Transverse colon (tissue), 4 donors: ENCODE results near the gene OPN1MW3. TPM values are rescaled to one million over a fixed set of nuclear protein-coding genes. Genes with fewer than 3 reads are reported as not detected.

Source experiments
- DNase-seq: peaks from one replicate; pipeline ENCODE4 v3.0.0-alpha.2; 2019
- H3K27ac ChIP-seq, 4 donors: fragments of 200-600 bp; sonication (generic); 2 replicates each; pipeline ENCODE4 v1.5.1; 2016 to 2018; ENCODE audit warnings: inconsistent platforms in 4 of 4
- H3K27me3 ChIP-seq: fragments of 200-600 bp; sonication (generic); 2 replicates; pipeline ENCODE4 v1.5.1; 2017; ENCODE audit warnings: inconsistent platforms
- H3K36me3 ChIP-seq, 4 donors: fragments of 200-600 bp; sonication (generic); 2 replicates each; pipeline ENCODE4 v1.5.1; 2017 to 2019; ENCODE audit warnings: inconsistent platforms in 4 of 4
- H3K4me1 ChIP-seq, 4 donors: fragments of 200-600 bp; sonication (generic); 2 replicates each; pipeline ENCODE4 v1.5.1; 2017 to 2020; ENCODE audit warnings: inconsistent platforms in 4 of 4
- H3K4me3 ChIP-seq, 4 donors: fragments of 200-600 bp; sonication (generic); 1 replicate in 1 of 4; 2 replicates in 3 of 4; pipeline versions ENCODE4 v1.5.1 to v1.6.1; 2017 to 2019; ENCODE audit warnings: inconsistent platforms in 4 of 4
- H3K9me3 ChIP-seq, 2 donors: fragments of 200-600 bp; sonication (generic); 2 replicates each; pipeline ENCODE4 v1.5.1; 2017 to 2019; ENCODE audit warnings: inconsistent platforms in 2 of 2
- CTCF ChIP-seq, 5 experiments: fragments of 200-600 bp in 3 of 5; fragments of 450-650 bp in 2 of 5; sonication (generic) in 3 of 5; IDR thresholded peaks; 1 replicate in 2 of 5; 2 replicates in 3 of 5; pipeline ENCODE4 v1.5.1; 2016 to 2017; ENCODE audit warnings: antibody characterized with exemption in 5 of 5, inconsistent platforms in 3 of 5, mild to moderate bottlenecking in 2 of 5, moderate library complexity in 1 of 5
- EP300 ChIP-seq: sonication (generic); formaldehyde crosslinking; IDR thresholded peaks from one replicate; pipeline ENCODE4 v1.6.1; 2017; ENCODE audit warnings: antibody characterized with exemption, low read depth
- POLR2A ChIP-seq: fragments of 450-650 bp; IDR thresholded peaks from one replicate; pipeline ENCODE4 v1.6.1; 2016; ENCODE audit warnings: antibody characterized with exemption, mild to moderate bottlenecking, moderate library complexity
- POLR2AphosphoS5 ChIP-seq, 3 donors: sonication (generic); formaldehyde crosslinking; IDR thresholded peaks; one replicate each; pipeline ENCODE4 v1.6.1; 2016; ENCODE audit warnings: antibody characterized with exemption in 3 of 3
- WGBS, 2 donors: methylation state at CpG; one replicate each; pipeline ENCODE4 v1.1.5; 2018; ENCODE audit warnings: low coverage in 1 of 2; 5-methylcytosine and 5-hydroxymethylcytosine counted together
- in situ Hi-C, 4 donors: fragments of 200-750 bp; cut with MboI; loops; one replicate each; pipeline versions ENCODE4 v1.15.0 to v1.15.1; 2017; ENCODE audit warnings: low sequenced_read_pairs in 3 of 4, low pct_ligation_motif_present in 1 of 4, low pct_unique_long_range_greater_than_20kb in 1 of 4
- intact Hi-C: fragments of 100-400 bp; cut with DNase I; formaldehyde crosslinking; loops from one replicate; pipeline ENCODE4 v1.15.1; 2023; ENCODE audit warnings: low total_unique reads
- total RNA-seq, 4 donors: library from RNA; depleted of rRNA; stranded (reverse); fragments of >200 nt; gene quantifications; one replicate each; pipeline ENCODE4 v1.1.0, GENCODE V29; 2016

The OPN1MW3 gene
- total RNA-seq, 4 donors from 2014 or later = not detected

DNA sequence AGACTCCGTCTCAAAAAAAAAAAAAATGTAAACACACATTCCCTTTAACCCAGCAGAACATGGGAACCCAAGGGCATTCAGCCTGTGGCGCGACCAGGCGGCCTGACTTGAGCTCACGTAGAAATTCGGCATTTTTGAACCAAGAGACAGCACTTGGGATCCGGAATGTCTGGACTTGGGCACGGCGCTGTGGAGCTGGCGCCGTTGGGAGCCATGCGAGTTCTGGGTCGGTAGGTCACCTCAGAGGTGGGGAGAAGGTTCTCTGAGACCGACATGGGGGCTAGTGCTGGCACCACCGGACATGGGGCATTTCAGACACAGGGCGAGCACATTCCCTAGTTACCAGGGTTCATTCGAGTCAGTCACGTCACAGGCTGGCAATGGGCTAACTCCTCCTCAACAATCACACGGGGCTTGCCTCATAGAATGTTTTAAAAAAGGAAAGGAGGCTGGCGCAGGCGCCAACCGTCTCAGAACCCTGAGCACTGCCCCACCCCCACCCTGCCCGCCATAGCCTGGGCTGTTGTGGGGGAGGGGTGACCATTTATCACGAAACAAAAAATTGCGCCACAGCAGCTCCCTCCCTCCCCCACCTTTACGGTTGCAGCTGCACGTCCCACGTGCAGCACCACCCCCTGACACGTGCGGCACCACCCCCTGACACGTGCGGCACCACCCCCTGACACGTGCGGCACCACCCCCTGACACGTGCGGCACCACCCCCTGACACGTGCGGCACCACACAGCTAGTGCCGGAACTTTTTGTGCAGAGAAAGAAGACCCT lies 37.6 kb downstream of the OPN1MW3 start, which contains the start of gene TEX28:
Gene TEX28, minus strand, starts transcription at position 334 of the 784 bp plus-strand sequence. CDS start 3,007 bp downstream, outside the sequence.
- in situ Hi-C loops = no loop called here

GRCh38 chrX:154295664-154296310 lies 38.4 kb downstream of the OPN1MW3 start, which contains the start of gene TKTL1:
Gene TKTL1 (plus strand): TSS chrX:154295795. CDS start chrX:154295860, 65 bp downstream.
- no peaks in the 10 kb centered on the region for H3K4me1 ChIP-seq
- H3K27me3 ChIP-seq = no peaks in the 10 kb centered on the region
- TF ChIP-seq POLR2A (no peak), CTCF (IDR thresholded peaks at IDR 0.05) (no peak), EP300 (no peak), POLR2AphosphoS5 (IDR thresholded peaks at IDR 0.05) (no peak)
- no peaks in the 10 kb centered on the region for H3K36me3 ChIP-seq
- intact Hi-C loops = no loop called here
- no peak for DNase-seq
- H3K9me3 ChIP-seq = no peaks in the 10 kb centered on the region
- in situ Hi-C loops = no loop called here
- H3K27ac ChIP-seq = no peak within 1 kb of the TSS
- no peak within 1 kb of the TSS for H3K4me3 ChIP-seq
- whole genome bisulfite sequencing, 2 donors = 89% methylated on average over 34 of the region's 37 CpGs; no CpG with 5 or more reads in 1 of the 2 donors

More for the DNA sequence above, 37.6 kb downstream of the OPN1MW3 start, which contains the start of gene TEX28:
- Histone ChIP-seq H3K9me3 (no peaks in the 10 kb centered on the region), H3K4me1 (no peaks in the 10 kb centered on the region), H3K36me3 (no peaks in the 10 kb centered on the region), H3K27me3 (no peaks in the 10 kb centered on the region), H3K4me3 (no peak within 1 kb of the TSS), H3K27ac (no peak within 1 kb of the TSS)
- no peak for TF ChIP-seq EP300
- no peak for TF ChIP-seq POLR2A
- no peak for TF ChIP-seq POLR2AphosphoS5 (IDR thresholded peaks at IDR 0.05)
- no peak for TF ChIP-seq CTCF (IDR thresholded peaks at IDR 0.05)
- 92% methylated on average over 39 of the region's 39 CpGs; no CpG with 5 or more reads in 1 of the 2 donors for WGBS, 2 donors
- intact Hi-C loops = no loop called here
- DNase-seq = no peak

DNA sequence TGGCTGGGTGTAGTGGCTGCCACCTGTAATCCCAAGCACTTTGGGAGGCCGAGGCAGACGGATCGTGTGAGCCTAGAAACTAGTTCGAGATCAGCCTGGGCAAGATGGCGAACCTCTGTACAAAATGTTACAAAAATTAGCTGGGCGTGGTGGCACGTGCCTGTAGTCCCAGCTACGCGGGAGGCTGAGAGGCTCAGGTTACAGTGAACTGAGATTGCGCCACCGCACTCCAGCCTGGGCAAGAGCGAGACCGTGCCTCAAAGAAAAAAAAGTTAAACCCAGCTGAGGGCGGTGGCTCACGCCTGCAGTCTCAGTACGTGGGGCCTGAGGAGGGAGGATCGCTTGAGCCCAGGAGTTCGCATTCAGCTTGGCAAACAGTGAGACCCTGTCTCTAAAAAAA lies 39.3 kb downstream of the OPN1MW3 start:
- WGBS, 2 donors = 84% methylated on average over 18 of the region's 18 CpGs; no CpG with 5 or more reads in 1 of the 2 donors
- in situ Hi-C loops = no loop called here

More for the DNA sequence above, 39.3 kb downstream of the OPN1MW3 start:
- DNase-seq = no peak
- H3K4me3 ChIP-seq = no peak overlapping the region
- H3K9me3 ChIP-seq = no peaks in the 10 kb centered on the region
- H3K27ac ChIP-seq = no peak overlapping the region
- no peaks in the 10 kb centered on the region for H3K27me3 ChIP-seq
- no peaks in the 10 kb centered on the region for H3K4me1 ChIP-seq
- no peaks in the 10 kb centered on the region for H3K36me3 ChIP-seq
- intact Hi-C loops = no loop called here
- no peak for TF ChIP-seq POLR2A
- TF ChIP-seq CTCF (IDR thresholded peaks at IDR 0.05) = no peak
- no peak for TF ChIP-seq POLR2AphosphoS5 (IDR thresholded peaks at IDR 0.05)
- TF ChIP-seq EP300 = no peak
